ENCODE data around the gene KIAA1217.

Gene KIAA1217

GRCh38 chr10:24518411-24518810 lies 309.5 kb downstream of the KIAA1217 start:
- no peak for DNase-seq

DNA sequence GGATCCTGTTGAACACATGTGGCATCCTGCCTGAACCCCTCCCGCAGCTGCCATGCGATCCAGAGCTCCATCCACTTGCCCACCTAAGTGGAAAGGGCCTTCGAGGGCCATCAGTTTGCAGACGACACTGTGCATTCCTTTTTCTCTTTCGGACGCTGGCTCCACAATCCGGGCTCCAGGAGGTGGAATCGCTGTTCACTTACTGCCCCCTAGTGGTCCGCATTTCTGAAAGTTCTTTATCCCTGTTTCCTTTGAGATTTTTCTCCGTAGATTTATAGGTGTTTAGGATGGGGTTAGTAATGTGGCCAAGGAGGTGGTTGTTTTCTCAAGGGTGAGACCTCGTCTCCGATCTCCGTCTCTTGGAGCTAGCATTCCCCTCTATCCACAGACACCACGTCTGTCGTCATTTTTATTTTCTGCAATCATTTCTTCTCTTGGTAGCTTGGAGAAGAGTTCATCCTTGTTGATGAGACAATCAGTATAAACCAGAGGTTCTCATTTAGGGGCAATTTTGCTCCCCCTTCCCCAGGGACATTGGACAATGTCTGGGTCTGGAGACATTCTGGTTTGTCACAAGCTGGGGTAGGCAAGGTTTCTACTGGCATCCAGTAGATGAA lies 310.2 kb downstream of the KIAA1217 start:
- no peak for DNase-seq

- no peak for DNase-seq
Observed at GRCh38 chr10:24519950-24520349, 311.0 kb downstream of the KIAA1217 start.

DNA sequence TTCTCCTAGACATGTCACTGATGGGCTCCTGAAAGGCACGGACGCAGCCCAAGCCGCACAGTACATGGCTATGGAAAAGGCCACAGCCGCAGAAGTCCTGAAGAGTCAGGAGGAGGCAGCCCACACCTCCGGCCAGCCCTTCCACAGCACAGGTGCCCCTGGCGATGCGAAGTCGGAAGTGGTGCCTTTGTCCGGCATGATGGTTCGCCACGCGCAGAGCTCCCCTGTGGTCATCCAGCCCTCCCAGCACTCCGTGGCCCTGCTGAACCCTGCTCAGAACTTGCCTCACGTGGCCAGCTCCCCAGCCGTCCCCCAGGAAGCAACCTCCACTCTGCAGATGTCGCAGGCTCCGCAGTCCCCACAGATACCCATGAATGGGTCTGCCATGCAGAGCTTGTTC lies 315.4 kb downstream of the KIAA1217 start:
- DNase-seq: no peak

DNA sequence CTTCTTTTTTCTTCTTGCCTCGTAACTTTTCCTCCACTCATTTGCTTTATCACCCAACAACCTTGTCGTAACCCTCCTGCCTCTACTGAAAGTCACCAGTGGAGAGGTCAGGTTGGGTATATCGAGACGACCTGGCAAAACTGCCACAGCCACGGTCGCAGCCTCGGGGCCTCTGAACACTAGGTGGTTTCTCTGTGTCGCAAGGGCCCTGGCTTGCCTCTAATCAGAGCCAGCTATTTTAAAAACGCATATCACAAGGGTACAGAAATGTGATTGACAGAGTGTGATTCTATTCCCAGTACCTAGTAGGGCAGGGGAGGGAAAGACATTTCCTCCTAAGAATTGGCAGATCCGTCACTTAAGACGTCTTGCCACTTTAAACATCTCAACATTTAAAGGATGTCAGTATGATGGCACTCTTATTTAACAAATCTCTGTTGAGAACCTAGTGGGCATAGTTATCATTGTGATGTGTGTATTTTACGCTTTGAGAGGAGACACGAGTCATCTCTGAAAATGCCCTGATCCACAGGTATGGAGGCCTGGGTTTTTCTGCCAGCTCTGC lies 317.2 kb downstream of the KIAA1217 start:
- no peak for DNase-seq

GRCh38 chr10:24528946-24529345 lies 320.0 kb downstream of the KIAA1217 start:
- DNase-seq: no peak

- DNase-seq: no peak
Observed at GRCh38 chr10:24531439-24531838, 322.5 kb downstream of the KIAA1217 start.

DNA sequence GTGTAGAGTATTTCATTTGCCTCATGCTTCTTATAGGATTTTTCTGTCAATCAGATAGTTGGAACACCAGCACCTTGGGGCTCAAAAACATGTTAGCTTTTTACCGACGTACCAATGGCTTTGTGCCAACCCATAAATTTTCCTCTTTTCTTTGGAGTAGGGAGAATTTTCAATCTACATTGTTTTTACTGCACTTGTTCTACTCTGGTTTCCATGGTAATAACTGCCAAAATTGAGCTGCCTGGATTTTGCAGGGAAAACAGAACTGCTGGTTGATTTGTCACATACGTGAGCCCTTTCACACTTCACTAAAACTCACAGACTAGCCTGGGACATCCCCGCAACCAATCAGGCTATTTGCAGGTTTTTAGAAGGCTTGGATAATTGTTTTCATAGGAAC lies 325.0 kb downstream of the KIAA1217 start:
- DNase-seq: no peak

- DNase-seq: no peak
Observed at GRCh38 chr10:24536636-24537035, 327.7 kb downstream of the KIAA1217 start.

DNA sequence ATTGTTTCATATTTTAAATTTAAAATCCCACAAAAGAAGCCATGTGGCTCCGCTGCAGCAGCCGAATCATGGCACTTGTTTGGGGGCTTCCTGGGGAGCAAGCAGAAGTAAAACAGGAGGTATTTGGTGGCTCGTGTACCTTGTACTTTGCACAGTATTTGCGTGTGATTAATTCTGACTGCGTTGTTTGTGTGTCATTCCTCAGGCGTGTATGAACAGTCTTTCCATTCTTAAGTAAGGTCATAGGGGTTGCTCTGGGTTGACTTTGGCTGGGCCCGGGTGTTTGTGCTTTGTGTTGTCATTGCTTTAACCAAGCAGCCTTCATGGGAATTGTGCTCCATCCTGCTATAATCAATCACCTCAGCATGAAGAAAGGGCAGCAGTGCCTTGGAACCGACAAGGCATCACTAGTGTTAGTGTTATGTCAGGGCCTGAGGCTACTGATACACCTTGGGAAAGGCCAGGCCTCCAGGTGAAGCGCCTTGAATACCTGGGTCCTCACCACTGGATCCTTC lies 332.4 kb downstream of the KIAA1217 start:
- no peak for DNase-seq

DNA sequence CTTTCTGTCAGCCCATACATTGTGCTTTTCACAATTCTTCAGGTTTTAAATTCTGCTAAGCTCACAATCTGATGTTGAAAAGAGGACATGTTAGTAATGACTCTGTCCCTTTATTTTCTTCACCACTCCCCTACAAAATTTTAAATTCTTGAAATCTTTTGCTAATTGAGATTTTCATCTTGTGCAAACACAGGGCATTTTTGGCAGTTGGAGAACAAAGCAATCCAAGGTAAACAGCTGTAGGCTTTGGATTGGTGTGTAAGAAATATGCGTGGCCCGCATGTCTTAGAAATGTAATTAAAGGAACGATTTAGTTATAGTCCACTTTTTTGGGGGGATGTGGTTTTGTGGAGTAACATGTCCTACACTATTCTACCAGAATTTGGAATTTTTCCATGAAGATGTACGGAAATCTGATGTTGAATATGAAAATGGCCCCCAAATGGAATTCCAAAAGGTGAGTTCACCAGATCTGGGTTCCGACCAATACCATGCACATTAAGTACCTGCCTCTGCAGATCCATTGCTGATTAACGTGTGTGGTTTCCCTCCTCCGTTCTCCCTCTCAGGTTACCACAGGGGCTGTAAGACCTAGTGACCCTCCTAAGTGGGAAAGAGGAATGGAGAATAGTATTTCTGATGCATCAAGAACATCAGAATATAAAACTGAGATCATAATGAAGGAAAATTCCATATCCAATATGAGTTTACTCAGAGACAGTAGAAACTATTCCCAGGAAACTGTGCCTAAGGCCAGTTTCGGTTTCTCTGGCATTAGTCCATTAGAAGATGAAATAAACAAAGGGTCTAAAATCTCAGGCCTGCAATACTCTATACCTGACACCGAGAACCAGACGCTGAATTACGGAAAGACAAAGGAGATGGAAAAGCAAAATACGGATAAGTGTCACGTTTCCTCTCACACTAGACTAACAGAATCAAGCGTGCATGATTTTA lies 333.7 kb downstream of the KIAA1217 start:
- DNase-seq: no peak

- no peak for DNase-seq
Observed at GRCh38 chr10:24544776-24545175, 335.8 kb downstream of the KIAA1217 start.

DNA sequence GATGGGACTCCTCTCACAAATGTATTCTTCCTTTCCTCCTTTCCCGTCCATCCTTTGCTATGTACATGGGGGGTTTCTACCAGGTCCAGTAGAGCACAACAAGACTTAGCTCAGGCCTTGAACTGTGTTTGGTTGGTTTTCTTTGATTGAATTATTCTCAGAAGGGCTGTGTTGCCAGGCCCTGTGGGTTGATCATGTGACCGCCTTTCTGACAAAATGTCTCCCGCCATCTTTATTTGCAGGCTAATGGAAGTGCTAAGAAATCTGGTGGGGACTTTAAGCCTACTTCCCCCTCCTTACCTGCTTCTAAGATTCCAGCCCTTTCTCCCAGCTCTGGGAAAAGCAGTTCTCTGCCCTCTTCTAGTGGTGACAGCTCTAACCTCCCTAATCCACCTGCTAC lies 336.6 kb downstream of the KIAA1217 start:
- DNase-seq: no peak

DNA sequence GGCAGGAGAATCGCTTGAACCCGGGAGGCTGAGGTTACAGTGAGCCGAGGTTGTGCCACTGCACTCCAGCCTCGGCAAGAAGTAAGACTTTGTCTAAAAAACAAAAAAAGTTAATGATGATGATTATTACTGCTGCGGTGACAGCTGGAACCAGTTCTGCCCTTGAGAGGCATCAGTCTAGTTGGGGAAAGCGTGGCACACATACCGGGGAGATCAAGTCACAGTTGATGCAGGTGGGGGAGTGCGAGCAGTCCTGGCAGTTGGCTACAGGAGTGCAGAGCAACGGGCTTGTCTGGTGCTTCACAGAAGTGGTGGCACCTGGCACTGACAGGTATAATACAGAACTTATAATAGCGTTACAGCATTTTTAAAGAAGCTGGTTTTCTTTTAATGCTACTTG lies 341.7 kb downstream of the KIAA1217 start:
- no peak for DNase-seq

DNA sequence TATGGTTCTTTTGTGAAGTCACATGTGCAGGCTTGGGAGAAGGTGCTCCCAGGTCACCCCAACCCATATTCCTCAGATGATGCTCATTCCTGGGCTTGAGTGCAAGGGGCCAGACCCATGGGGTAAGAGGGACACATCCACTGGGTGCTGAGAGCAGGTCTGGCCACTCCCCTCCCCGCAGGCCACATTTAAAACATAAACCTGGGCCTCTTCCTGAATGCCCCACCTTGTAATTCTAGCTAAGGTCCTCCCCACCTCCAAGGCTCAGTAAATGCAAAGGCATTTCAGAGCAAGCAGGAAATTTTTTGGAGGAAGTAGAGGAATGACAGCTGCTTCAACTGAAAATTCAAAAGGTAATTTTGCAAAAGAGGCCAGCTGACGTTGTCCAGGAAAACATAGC lies 342.2 kb downstream of the KIAA1217 start:
- no peak for DNase-seq

DNA sequence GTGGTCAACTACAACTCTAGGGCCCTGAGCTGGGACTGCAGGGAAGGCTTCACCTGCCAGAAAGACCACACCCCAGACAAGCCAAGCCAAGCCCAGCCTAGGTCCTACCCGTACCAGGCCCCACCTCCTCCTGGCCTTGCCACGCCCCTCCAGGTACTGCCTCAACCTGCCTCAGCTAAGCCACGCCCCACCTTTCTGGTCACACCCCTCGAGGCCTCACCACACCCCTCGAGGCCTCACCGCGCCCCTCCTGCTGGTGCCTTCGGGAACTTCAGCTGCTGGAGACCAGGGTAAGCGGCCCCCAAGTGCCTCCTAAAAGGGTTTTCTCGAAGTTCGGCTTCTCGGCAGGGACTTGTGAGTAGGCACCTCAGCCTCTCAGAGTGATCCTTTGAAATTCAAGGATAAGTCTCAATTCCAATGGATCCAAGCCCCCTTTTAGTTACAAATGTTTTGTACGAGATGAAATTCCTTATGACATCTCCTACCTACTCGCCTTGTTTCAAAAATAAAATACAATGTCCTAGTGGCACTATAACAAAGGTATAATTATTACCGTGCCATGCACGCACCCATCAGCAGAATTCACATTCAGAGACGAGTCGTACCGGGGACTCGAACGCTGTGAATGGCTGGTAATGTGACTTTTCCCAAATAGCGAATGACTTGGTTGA lies 343.5 kb downstream of the KIAA1217 start:
- DNase-seq: no peak

GRCh38 chr10:24553051-24553612 lies 344.2 kb downstream of the KIAA1217 start:
- DNase-seq: no peak

DNA sequence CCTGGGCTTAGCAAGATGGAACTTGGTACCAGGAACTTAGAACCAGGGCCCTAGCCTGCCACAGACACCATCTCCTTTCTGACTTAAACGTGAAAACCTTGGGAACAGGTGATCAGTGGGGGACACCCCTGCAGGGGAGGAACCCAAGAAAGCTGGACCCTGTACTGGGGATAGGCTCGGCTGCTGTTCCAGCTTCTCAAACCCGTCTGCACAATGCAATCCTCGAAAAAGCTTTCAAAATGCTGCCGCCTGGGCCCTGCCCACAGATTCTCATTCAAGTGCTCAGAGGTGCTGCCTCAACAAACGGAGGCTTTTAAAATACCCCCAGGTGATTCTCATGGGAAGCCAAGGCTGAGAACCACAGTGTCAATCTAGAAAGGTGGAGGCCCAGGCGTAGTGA lies 345.1 kb downstream of the KIAA1217 start:
- DNase-seq: no peak

- peak; percentile 43 for DNase-seq
Observed at GRCh38 chr10:24556126-24556749, 347.3 kb downstream of the KIAA1217 start.

GRCh38 chr10:24556750-24557742 lies 348.1 kb downstream of the KIAA1217 start:
- DNase-seq: peak; percentile 62

DNA sequence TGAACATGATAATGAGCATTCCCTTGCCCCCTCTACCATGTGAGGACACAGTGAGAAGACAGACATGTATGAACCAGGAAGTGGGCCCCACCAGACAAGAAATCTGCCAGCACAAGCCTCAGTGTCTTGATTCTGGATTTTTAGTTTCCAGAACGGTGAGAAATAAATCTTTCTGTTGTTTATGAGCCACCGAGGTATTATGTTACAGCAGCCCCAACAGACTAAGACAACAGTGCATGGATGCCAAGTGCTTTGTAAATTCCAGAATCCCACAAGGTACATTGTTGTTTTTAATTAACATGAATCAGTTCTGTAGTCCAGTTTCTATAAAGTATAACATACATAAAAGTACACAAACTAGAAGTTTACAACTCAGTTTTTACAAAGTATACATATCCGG lies 352.5 kb downstream of the KIAA1217 start:
- no peak for DNase-seq
